Adrenal gland (tissue), 12 donors: ENCODE results near the gene PNPLA7. TPM values are rescaled to one million over a fixed set of nuclear protein-coding genes. Genes with fewer than 3 reads are reported as not detected.

Experiments
- DNase-seq, 7 donors: peaks; one replicate each; pipeline ENCODE4 v3.0.0-alpha.2; 2019 to 2020
- H3K27ac ChIP-seq, 5 donors: fragments of 200-600 bp; sonication (generic) in 4 of 5; 1 replicate in 3 of 5; 2 replicates in 2 of 5; pipeline versions ENCODE4 v1.5.1 to v1.8.0; 2016 to 2020; ENCODE audit warnings: mild to moderate bottlenecking in 1 of 5
- H3K27me3 ChIP-seq: fragments of 200-600 bp; 2 replicates; pipeline ENCODE4 v1.8.0; 2021
- H3K36me3 ChIP-seq, 2 donors: fragments of 200-600 bp; replicated peaks in 1 of 2; 1 replicate in 1 of 2; 2 replicates in 1 of 2; pipeline versions ENCODE4 v1.5.1 to v1.8.0; 2018 to 2022
- H3K4me1 ChIP-seq, 2 donors: fragments of 200-600 bp; replicated peaks in 1 of 2; 1 replicate in 1 of 2; 2 replicates in 1 of 2; pipeline versions ENCODE4 v1.5.1 to v1.8.0; 2018 to 2021
- H3K4me3 ChIP-seq, 4 donors: fragments of 200-600 bp; sonication (generic) in 3 of 4; one replicate each; pipeline ENCODE4 v1.5.1; 2016 to 2018
- H3K9me3 ChIP-seq, 3 donors: fragments of 200-600 bp; sonication (generic) in 1 of 3; replicated peaks in 1 of 3; 1 replicate in 2 of 3; 2 replicates in 1 of 3; pipeline versions ENCODE4 v1.5.1 to v1.8.0; 2016 to 2021
- POLR2A ChIP-seq, 2 donors: fragments of 450-650 bp; IDR thresholded peaks; one replicate each; pipeline ENCODE4 v1.6.1; 2017; ENCODE audit warnings: antibody characterized with exemption in 2 of 2, mild to moderate bottlenecking in 2 of 2, moderate library complexity in 1 of 2
- WGBS, 4 donors: extraction: QIAGEN DNeasy Blood & Tissue Kit in 2 of 4; methylation state at CpG; one replicate each; pipeline versions ENCODE4 v1.1.5 to v1.1.7; 2013 to 2017; 5-methylcytosine and 5-hydroxymethylcytosine counted together
- intact Hi-C, 2 donors: fragments of 100-400 bp; cut with DNase I; formaldehyde crosslinking; loops; one replicate each; pipeline versions ENCODE4 v1.14.1 to v1.15.0; 2022 to 2023
- polyA plus RNA-seq, 3 donors: library from polyadenylated mRNA; stranded (reverse); fragments of 200-250 nt in 2 of 3; fragments of 350-450 nt in 1 of 3; fragmentation: Illumina TruSeq in 1 of 3; extraction: RNeasy Lipid Tissue Mini Kit (QIAGEN cat#74804) in 1 of 3; gene quantifications; one replicate each; pipeline ENCODE4 v1.2.3, GENCODE V29; 2013 to 2014
- total RNA-seq, 9 donors: library from RNA; depleted of rRNA in 4 of 9; stranded (reverse); fragments of >200 nt in 4 of 9; fragments of 120-200 nt in 1 of 9; fragmentation: NEBNext Ultra II Directional in 1 of 9; extraction: Animal tissue kit (Norgen Biotek cat#: 25700) in 1 of 9; gene quantifications; one replicate each; pipeline versions ENCODE4 v1.1.0 to v1.2.4, GENCODE V29; 2013 to 2023
- TF ChIP-seq, protein P1 (sequence below), 6 experiments: fragments of 450-650 bp in 4 of 6; fragments of 200-600 bp in 2 of 6; sonication (generic) in 1 of 6; IDR thresholded peaks; 1 replicate in 5 of 6; 2 replicates in 1 of 6; pipeline versions ENCODE4 v1.5.1 to v1.8.0; 2016 to 2021; ENCODE audit warnings: antibody characterized with exemption in 6 of 6, mild to moderate bottlenecking in 2 of 6, moderate library complexity in 1 of 6
- donor health status: healthy with polysubstance abuse.
- donor health status: Bipolar disorder and iron deficiency.
- donor health status: DM: yes; HTN: yes; CAD: no.
- donor health status: DM: no; HTN: no; CAD: no.
- donor health status: DM: no; HTN: no; CAD: no.
- donor health status: DM: yes; HTN: yes; CAD: no.

PNPLA7 gene
- total and polyA plus RNA-seq, 12 donors, result 0.44 to 64.1 (median 10.8) TPM

DNA sequence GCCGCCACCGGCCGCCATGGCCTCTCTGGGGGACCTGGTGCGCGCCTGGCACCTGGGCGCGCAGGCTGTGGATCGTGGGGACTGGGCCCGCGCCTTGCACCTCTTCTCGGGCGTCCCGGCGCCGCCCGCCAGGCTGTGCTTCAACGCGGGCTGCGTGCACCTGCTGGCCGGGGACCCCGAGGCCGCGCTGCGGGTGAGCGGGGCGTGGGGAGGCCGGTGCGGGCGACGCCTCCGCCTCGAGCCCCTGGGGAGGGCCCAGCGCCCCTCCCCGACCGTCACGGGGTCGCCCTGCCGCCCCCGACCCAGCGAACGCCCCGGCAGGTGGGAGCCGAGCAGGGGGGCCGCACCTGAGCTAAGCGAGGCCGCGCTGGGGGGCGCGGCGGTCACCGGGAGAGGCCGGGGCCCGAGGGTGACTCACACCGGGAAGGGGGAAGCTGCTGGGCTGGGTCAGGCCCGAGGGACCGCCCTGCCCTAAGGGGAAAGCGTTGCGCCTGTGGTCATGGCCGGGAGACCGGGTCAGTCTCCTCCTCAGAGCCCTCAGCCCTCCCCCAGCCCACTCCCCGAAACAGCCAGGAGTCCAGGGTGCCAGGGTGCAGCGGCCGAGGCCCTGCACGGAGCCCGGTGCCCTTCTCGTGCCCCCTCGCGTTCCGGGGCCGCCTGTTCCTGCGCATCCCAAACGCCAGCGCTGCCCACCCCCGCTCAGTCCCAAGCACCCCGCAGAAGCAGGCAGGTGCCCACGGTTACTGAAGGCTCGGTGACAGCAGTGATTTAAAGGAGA lies 126.5 kb downstream of the PNPLA7 start:
- no peaks in the 10 kb centered on the region for H3K36me3 ChIP-seq
- peak overlapping the region in 3 of 4 donors; percentile 13 to 98 (median 73) for H3K4me3 ChIP-seq
- DNase-seq, result peak in 4 of 7 donors; percentile 53 to 72 (median 70)
- no peaks in the 10 kb centered on the region for H3K27me3 ChIP-seq
- no peak for TF ChIP-seq POLR2A (IDR thresholded peaks at IDR 0.05)
- TF ChIP-seq, protein P1, sequence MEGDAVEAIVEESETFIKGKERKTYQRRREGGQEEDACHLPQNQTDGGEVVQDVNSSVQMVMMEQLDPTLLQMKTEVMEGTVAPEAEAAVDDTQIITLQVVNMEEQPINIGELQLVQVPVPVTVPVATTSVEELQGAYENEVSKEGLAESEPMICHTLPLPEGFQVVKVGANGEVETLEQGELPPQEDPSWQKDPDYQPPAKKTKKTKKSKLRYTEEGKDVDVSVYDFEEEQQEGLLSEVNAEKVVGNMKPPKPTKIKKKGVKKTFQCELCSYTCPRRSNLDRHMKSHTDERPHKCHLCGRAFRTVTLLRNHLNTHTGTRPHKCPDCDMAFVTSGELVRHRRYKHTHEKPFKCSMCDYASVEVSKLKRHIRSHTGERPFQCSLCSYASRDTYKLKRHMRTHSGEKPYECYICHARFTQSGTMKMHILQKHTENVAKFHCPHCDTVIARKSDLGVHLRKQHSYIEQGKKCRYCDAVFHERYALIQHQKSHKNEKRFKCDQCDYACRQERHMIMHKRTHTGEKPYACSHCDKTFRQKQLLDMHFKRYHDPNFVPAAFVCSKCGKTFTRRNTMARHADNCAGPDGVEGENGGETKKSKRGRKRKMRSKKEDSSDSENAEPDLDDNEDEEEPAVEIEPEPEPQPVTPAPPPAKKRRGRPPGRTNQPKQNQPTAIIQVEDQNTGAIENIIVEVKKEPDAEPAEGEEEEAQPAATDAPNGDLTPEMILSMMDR (IDR thresholded peaks at IDR 0.05), result peak in 1 of 6 experiments; percentile 47
- H3K4me1 ChIP-seq, result peaks cover 0 to 19% of the 10 kb centered on the region in 2 donors
- peak overlapping the region in 4 of 5 donors; percentile 18 to 84 (median 62) for H3K27ac ChIP-seq
- WGBS, 4 donors, result 7 to 49% (median 15%) methylated on average over 10 to 77 of the region's 77 CpGs
- intact Hi-C loops, result loop anchor here in 1 of 2 donors (2.0 kb wide), 1 partner anchor 21 kb away; no protein-coding TSS in a partner anchor
- no peaks in the 10 kb centered on the region for H3K9me3 ChIP-seq

DNA sequence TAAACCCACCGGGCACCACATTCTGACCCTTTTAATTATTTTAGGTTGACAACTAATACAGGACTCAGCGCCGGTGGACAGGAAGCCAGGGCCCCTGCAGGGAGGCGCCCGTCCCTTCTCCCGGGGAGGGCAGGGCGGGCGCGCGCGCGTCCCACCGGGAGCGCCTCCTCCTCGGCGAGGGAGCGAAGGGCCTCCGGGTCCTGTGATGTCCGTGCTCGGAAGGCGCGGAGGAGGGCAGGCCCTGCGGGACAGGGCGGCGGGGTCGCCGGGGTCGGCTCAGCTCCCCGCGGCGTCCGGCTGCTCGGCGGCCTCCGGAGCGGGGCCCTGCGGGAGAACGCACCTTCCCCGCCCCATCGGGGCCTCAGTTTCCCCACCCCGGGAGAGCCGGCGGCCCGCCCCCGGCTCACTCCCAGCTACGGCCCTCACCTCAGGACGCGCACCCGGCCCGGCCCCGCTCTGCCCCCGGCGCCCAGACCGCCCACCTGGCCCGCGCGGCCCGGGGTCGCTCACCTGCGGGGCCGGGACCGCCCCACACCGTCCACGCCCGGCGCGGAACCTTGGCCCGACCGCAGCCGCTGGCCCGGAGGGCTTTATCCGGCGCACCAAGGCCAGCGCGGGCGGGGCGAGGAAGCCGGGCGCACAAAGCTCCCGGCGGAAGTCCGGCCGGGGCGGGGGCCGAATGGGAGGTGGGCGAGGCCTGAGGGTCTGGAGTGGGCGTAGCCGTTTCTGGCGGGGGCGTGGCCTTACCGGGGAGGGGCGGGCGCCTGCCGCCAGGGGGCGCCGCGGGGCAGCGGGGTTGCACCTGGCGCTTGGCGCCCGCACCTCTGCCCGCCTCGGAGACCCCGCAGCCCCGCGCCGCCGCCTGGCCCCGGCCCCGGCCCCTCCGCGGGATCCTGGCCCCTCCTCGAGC lies 127.3 kb downstream of the PNPLA7 start, which contains the start of the genes EXD3 and NOXA1:
EXD3 (minus strand) TSS at position 559 of the 910 bp plus-strand sequence. CDS start 27,805 bp downstream, outside the sequence.
NOXA1 (plus strand) TSS at position 790 of the 910 bp plus-strand sequence. CDS start 137 bp downstream, outside the sequence.
- Histone ChIP-seq H3K4me3 (peak within 1 kb of the TSS; percentile 39 to 98 (median 84)), H3K9me3 (no peaks in the 10 kb centered on the region), H3K4me1 (peaks cover 0 to 19% of the 10 kb centered on the region in 2 donors), H3K27me3 (no peaks in the 10 kb centered on the region), H3K27ac (peak within 1 kb of the TSS in 4 of 5 donors; percentile 18 to 86 (median 62)), H3K36me3 (no peaks in the 10 kb centered on the region)
- DNase-seq, result peak; percentile 94 to 96 (median 95)
- intact Hi-C loops, result loop anchor here in 1 of 2 donors (2.0 kb wide), 1 partner anchor 22 kb away; no protein-coding TSS in a partner anchor
- TF ChIP-seq POLR2A (IDR thresholded peaks at IDR 0.05), result peak; percentile 43 to 60
- TF ChIP-seq, protein P1 (IDR thresholded peaks at IDR 0.05), result peak; percentile 7 to 87 (median 54)
- 0% methylated on average over 3 to 111 of the region's 113 CpGs; no CpG with 5 or more reads in 1 of the 4 donors for WGBS, 4 donors

DNA sequence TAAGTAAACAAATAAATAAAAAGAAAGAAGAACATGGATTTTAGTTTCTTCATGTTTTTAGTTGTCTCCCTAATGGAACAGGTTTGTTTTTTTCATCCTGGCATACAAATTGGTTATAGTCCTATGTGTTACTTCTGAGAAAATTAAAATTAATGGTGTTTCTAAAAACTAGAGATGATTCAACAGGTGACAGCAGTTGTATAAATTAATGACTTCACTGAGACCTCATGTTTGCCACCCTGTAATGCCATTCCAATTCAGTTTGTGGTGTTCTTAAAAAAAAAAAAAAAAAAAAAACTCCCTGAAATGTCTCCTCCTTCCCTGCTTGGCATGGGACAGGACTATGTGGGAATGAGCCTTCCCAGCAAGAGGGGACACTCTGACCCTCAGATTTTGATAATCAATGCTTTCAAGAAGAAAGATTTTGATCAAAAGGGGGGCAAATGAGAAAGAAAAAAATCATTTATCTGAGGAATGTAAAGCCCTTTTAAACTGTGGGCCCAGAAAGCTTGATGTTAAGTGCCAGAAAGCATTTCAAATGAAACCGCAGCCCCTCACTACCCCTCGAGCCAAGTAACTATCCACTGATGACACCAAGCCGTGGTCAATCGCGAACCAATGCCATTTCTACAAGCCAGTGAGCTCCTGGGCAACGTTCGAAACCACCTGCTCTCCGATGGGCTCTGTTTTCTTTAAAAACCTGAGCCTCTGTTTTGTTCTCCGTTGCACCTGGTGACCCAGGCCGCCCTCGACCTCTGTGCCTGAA lies 128.2 kb downstream of the PNPLA7 start:
- WGBS, 4 donors, result 2 to 4% (median 3%) methylated on average over 11 of the region's 11 CpGs
- Histone ChIP-seq H3K36me3 (no peaks in the 10 kb centered on the region), H3K4me3 (peak overlapping the region; percentile 39 to 98 (median 75)), H3K27me3 (no peaks in the 10 kb centered on the region), H3K4me1 (peaks cover 0 to 19% of the 10 kb centered on the region in 2 donors), H3K9me3 (no peaks in the 10 kb centered on the region), H3K27ac (peak overlapping the region in 2 of 5 donors; percentile 52 to 86)
- no peak for TF ChIP-seq POLR2A (IDR thresholded peaks at IDR 0.05)
- intact Hi-C loops, result loop anchor here in 1 of 2 donors (2.0 kb wide), 1 partner anchor 23 kb away; no protein-coding TSS in a partner anchor
- no peak for DNase-seq
